Measurements from ENCODE around the gene IL10RB.

DNA sequence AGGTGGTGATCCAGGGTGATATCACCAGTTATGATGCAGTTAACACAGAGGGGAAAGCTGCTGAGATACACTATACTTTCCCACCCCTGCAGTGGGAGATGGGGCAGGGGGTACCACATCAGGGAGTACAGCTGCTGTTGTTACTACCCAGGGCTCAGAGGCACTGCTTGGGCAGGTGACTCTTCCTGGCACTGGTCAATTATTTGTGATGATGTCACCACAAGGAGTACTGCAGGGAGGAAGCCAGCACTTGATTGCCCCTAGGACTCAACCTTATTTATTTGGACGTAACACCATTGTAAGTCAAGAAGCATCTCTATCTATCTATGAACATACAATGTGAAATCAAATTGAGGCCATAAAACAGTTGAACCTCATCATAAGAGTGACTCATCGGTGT lies 68.7 kb downstream of the IL10RB start:
- TF ChIP-seq POLR2A (IDR thresholded peaks at IDR 0.05; ENCODE audit: low read depth, low read length) (no peak), POLR2AphosphoS5 (IDR thresholded peaks at IDR 0.05; ENCODE audit: low read depth, low read length) (no peak)

Measured in GM12892 (cell line).